ENCODE results near the gene KCTD11. TPM values are rescaled to one million over a fixed set of nuclear protein-coding genes. Genes with fewer than 3 reads are reported as not detected.
A peak's percentile ranks its signal among the peaks of the same experiment; 100 is the strongest.

The KCTD11 gene
- total RNA-seq, 1 experiment from 2014 or later = 5.3 TPM

- no peak overlapping the region for H3K27ac Mint-ChIP-seq
- Histone ChIP-seq H3K56ac (ENCODE audit: insufficient read length, low read depth, low read length) (no peak overlapping the region), H2BK5ac (ENCODE audit: insufficient read length, low read length) (no peak overlapping the region), H3K27me3 (ENCODE audit: insufficient read depth, low read length) (no peaks in the 10 kb centered on the region), H3K9ac (ENCODE audit: extremely low read depth, insufficient read length, low read length) (no peak overlapping the region), H2BK20ac (ENCODE audit: low read depth, low read length, poor library complexity, severe bottlenecking) (no peak overlapping the region), H3K23ac (ENCODE audit: insufficient read length, low read depth, low read length) (no peak overlapping the region), H3K18ac (ENCODE audit: insufficient read length, low read depth, low read length) (no peak overlapping the region), H3K9me3 (ENCODE audit: control insufficient read depth, low read depth, low read length) (no peaks in the 10 kb centered on the region), H2BK15ac (ENCODE audit: low read depth, low read length) (no peak overlapping the region), H4K5ac (ENCODE audit: insufficient read length, low read depth, low read length) (no peak overlapping the region), H3K4ac (ENCODE audit: low read depth, low read length) (no peak overlapping the region), H2BK12ac (ENCODE audit: insufficient read length, low read depth, low read length) (no peak overlapping the region), H3K14ac (ENCODE audit: insufficient read depth, low read length) (no peak overlapping the region), H3K4me1 (ENCODE audit: insufficient read depth, low read length) (no peaks in the 10 kb centered on the region), H3K27ac (ENCODE audit: insufficient read length, low read depth, low read length) (no peak overlapping the region), H3K4me2 (ENCODE audit: insufficient read depth, insufficient read length, low read length) (no peak overlapping the region), H2BK120ac (ENCODE audit: low read depth, low read length, poor library complexity, severe bottlenecking) (no peak overlapping the region), H3T11ph (ENCODE audit: low read length) (no peak overlapping the region), H3K79me2 (ENCODE audit: insufficient read depth, low read length) (no peaks in the 10 kb centered on the region), H3K23me2 (ENCODE audit: insufficient read length, low read depth, low read length, poor library complexity, severe bottlenecking) (peaks cover 10% of the 10 kb centered on the region), H4K8ac (replicated peaks; ENCODE audit: insufficient read length, low read depth, low read length) (no peak overlapping the region), H4K20me1 (ENCODE audit: control insufficient read depth, insufficient read depth, insufficient read length) (no peaks in the 10 kb centered on the region), H3K79me1 (ENCODE audit: insufficient read depth, low read depth, low read length, poor library complexity, severe bottlenecking) (no peaks in the 10 kb centered on the region), H4K91ac (ENCODE audit: insufficient read length, low read depth, low read length) (no peak overlapping the region), H2AFZ (ENCODE audit: low read length) (no peak overlapping the region), H2AK5ac (ENCODE audit: insufficient read length, low read length) (no peak overlapping the region)
- peaks cover 11 to 16% of the 10 kb centered on the region in 2 experiments for H3K4me1 Mint-ChIP-seq
- no peak for TF ChIP-seq CTCF (conservative IDR thresholded peaks at IDR 0.05)
- no CpG with 5 or more reads among the region's 13 CpGs for WGBS (ENCODE audit: extremely low coverage, insufficient read length, low lambda C conversion rate)
- no peak for DNase-seq
- H3K27me3 Mint-ChIP-seq (ENCODE audit: low read depth) = no peaks in the 10 kb centered on the region
- H3K4me3 Mint-ChIP-seq = peak overlapping the region in 1 of 2 experiments; percentile 14; a peak in 1 of 5 replicates
- no peaks in the 10 kb centered on the region; a peak in 1 of 5 replicates for H3K9me3 Mint-ChIP-seq
- H3K36me3 Mint-ChIP-seq (ENCODE audit: insufficient read depth in 1 of 3, low read depth in 3 of 3) = peaks cover 43 to 78% (median 74%) of the 10 kb centered on the region in 3 experiments; a peak in 6 of 7 replicates
Observed at GRCh38 chr17:7318121-7318860, 33.7 kb upstream of the KCTD11 start.

Data from H9 (cell line).